ENCODE measurements around the gene TRIM75.
"Not testable (repeated sequence)": the region's sequence is repeated elsewhere in the genome, so short reads cannot be mapped to it uniquely, and the experiment has no call there.

DNA sequence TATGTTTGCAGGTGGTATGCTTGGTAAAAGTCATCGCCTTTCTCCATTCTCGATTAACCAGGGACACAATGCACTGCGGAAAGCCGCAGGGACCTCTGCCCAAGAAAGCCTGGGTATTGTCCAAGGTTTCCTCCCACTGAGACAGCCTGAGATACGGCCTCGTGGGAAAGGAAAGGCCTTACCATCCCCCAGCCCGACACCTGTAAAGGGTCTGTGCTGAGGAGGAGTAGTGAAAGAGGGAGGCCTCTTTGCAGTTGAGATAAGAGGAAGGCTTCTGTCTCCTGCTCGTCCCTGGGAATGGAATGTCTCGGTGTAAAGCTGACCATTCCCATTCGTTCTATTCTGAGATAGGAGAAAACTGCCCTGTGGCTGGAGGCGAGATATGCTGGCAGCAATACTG is 19.7 kb downstream of the TRIM75 start:
- TF ChIP-seq, protein P1, sequence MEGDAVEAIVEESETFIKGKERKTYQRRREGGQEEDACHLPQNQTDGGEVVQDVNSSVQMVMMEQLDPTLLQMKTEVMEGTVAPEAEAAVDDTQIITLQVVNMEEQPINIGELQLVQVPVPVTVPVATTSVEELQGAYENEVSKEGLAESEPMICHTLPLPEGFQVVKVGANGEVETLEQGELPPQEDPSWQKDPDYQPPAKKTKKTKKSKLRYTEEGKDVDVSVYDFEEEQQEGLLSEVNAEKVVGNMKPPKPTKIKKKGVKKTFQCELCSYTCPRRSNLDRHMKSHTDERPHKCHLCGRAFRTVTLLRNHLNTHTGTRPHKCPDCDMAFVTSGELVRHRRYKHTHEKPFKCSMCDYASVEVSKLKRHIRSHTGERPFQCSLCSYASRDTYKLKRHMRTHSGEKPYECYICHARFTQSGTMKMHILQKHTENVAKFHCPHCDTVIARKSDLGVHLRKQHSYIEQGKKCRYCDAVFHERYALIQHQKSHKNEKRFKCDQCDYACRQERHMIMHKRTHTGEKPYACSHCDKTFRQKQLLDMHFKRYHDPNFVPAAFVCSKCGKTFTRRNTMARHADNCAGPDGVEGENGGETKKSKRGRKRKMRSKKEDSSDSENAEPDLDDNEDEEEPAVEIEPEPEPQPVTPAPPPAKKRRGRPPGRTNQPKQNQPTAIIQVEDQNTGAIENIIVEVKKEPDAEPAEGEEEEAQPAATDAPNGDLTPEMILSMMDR (IDR thresholded peaks at IDR 0.05 in 2 of 3, conservative IDR thresholded peaks at IDR 0.05 in 1 of 3; ENCODE audit: control insufficient read depth in 2 of 3, extremely low read depth in 1 of 3, insufficient read depth in 1 of 3, low read depth in 3 of 3, low read length in 3 of 3): not testable (repeated sequence)
- TF ChIP-seq NFIC (IDR thresholded peaks at IDR 0.05; ENCODE audit: low read depth, low read length); POLR2A (IDR thresholded peaks at IDR 0.05; ENCODE audit: low read depth, low read length); EZH2 (IDR thresholded peaks at IDR 0.05; ENCODE audit: borderline replicate concordance, control insufficient read depth, low read depth, low read length); CEBPB (IDR thresholded peaks at IDR 0.05; ENCODE audit: borderline replicate concordance in 1 of 2, low read depth in 2 of 2, low read length in 2 of 2); RAD51 (IDR thresholded peaks at IDR 0.05); MYC (IDR thresholded peaks at IDR 0.05; ENCODE audit: insufficient read depth, insufficient read length, insufficient replicate concordance, low read length, severe bottlenecking); RAD21 (IDR thresholded peaks at IDR 0.05; ENCODE audit: insufficient read depth, low read depth, low read length); JUND (IDR thresholded peaks at IDR 0.05; ENCODE audit: low read depth, low read length): not testable (repeated sequence)
- TF ChIP-seq, protein P2, sequence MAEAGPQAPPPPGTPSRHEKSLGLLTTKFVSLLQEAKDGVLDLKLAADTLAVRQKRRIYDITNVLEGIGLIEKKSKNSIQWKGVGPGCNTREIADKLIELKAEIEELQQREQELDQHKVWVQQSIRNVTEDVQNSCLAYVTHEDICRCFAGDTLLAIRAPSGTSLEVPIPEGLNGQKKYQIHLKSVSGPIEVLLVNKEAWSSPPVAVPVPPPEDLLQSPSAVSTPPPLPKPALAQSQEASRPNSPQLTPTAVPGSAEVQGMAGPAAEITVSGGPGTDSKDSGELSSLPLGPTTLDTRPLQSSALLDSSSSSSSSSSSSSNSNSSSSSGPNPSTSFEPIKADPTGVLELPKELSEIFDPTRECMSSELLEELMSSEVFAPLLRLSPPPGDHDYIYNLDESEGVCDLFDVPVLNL (IDR thresholded peaks at IDR 0.05; ENCODE audit: low read depth, low read length): not testable (repeated sequence)
- TF ChIP-seq, protein P3, sequence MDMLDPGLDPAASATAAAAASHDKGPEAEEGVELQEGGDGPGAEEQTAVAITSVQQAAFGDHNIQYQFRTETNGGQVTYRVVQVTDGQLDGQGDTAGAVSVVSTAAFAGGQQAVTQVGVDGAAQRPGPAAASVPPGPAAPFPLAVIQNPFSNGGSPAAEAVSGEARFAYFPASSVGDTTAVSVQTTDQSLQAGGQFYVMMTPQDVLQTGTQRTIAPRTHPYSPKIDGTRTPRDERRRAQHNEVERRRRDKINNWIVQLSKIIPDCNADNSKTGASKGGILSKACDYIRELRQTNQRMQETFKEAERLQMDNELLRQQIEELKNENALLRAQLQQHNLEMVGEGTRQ (IDR thresholded peaks at IDR 0.05; ENCODE audit: borderline replicate concordance, low read depth, low read length): not testable (repeated sequence)

Measured in GM12878 (cell line).